HG02938 (cell line): ENCODE data around the gene BIRC5.
"Not testable (repeated sequence)": the region's sequence is repeated elsewhere in the genome, so short reads cannot be mapped to it uniquely, and the experiment has no call there.

Experiments
- ATAC-seq: cut with Tn5 transposase; IDR thresholded peaks from one replicate; pipeline ENCODE4 v1.9.1; 2021; ENCODE audit warnings: mild to moderate bottlenecking, moderate library complexity; ENCODE audit not compliant: unreplicated experiment

BIRC5 gene

GRCh38 chr17:78224231-78225087 is 10.4 kb downstream of the BIRC5 start:
- ATAC-seq = no peak

GRCh38 chr17:78225088-78225865 is 11.2 kb downstream of the BIRC5 start:
- ATAC-seq = no peak

GRCh38 chr17:78226055-78226758 is 12.2 kb downstream of the BIRC5 start:
- no peak for ATAC-seq

- ATAC-seq = no peak
Measured at GRCh38 chr17:78226759-78227454, 12.9 kb downstream of the BIRC5 start.

GRCh38 chr17:78227455-78227916 is 13.4 kb downstream of the BIRC5 start:
- no peak for ATAC-seq

- ATAC-seq = no peak
Measured at GRCh38 chr17:78228176-78228575, 14.1 kb downstream of the BIRC5 start.

- no peak for ATAC-seq
Measured at GRCh38 chr17:78230252-78230962, 16.4 kb downstream of the BIRC5 start.

GRCh38 chr17:78230996-78231935 is 17.2 kb downstream of the BIRC5 start, which contains the start of gene TMEM235:
Gene TMEM235 (plus strand): TSS chr17:78231631. CDS start chr17:78232024, 393 bp downstream.
- no peak for ATAC-seq

GRCh38 chr17:78231991-78232858 is 18.2 kb downstream of the BIRC5 start:
- ATAC-seq = no peak

- no peak for ATAC-seq
Measured at GRCh38 chr17:78232859-78233173, 18.8 kb downstream of the BIRC5 start.

- no peak for ATAC-seq
Measured at GRCh38 chr17:78233678-78234077, 19.6 kb downstream of the BIRC5 start.

- no peak for ATAC-seq
Measured at GRCh38 chr17:78234261-78234865, 20.3 kb downstream of the BIRC5 start.

GRCh38 chr17:78235022-78235421 is 21.0 kb downstream of the BIRC5 start:
- ATAC-seq = not testable (repeated sequence)

GRCh38 chr17:78235885-78236284 is 21.8 kb downstream of the BIRC5 start:
- no peak for ATAC-seq

GRCh38 chr17:78236362-78237127 is 22.5 kb downstream of the BIRC5 start:
- no peak for ATAC-seq

GRCh38 chr17:78237401-78238012 is 23.5 kb downstream of the BIRC5 start:
- ATAC-seq = no peak
